ENCODE data around the gene RAB20. TPM values are rescaled to one million over a fixed set of nuclear protein-coding genes. Genes with fewer than 3 reads are reported as not detected.

The RAB20 gene
- total and polyA plus RNA-seq, 7 experiments from 2014 or later, result 1.3 to 13.6 (median 4.0) TPM

GRCh38 chr13:110553417-110553816 is 8.1 kb downstream of the RAB20 start:
- intact Hi-C loops (cut with micrococcal nuclease), result no loop called here
- no peak overlapping the region for H3K27ac Mint-ChIP-seq

GRCh38 chr13:110552767-110553166 is 8.8 kb downstream of the RAB20 start:
- ChIA-PET POLR2A (no interaction called here), CTCF (no interaction called here)
- Mint-ChIP-seq H3K36me3 (peaks cover 0 to 14% (median 11%) of the 10 kb centered on the region in 5 donors), H3K4me3 (no peak overlapping the region), H3K27ac (no peak overlapping the region), H3K4me1 (peaks cover 0 to 22% (median 7%) of the 10 kb centered on the region in 7 donors), H3K27me3 (no peaks in the 10 kb centered on the region), H3K9me3 (peaks cover 0 to 4% (median 0%) of the 10 kb centered on the region in 11 donors)
- no peaks in the 10 kb centered on the region for H3K4me1 ChIP-seq (ENCODE audit: control insufficient read depth in 2 of 2, insufficient read depth in 2 of 2, low read length in 2 of 2)
- H3K9me3 ChIP-seq (ENCODE audit: control insufficient read depth in 2 of 3, low read length in 3 of 3), result peaks cover 0 to 2% (median 0%) of the 10 kb centered on the region in 3 experiments
- H3K36me3 ChIP-seq (ENCODE audit: control insufficient read depth in 2 of 3, insufficient read depth in 3 of 3, low read length in 3 of 3), result no peaks in the 10 kb centered on the region
- no peak overlapping the region for H3K4me3 ChIP-seq (ENCODE audit: low read length)
- H3K27me3 ChIP-seq (ENCODE audit: control insufficient read depth in 2 of 2, insufficient read depth in 2 of 2, low read length in 2 of 2), result no peaks in the 10 kb centered on the region
- DNase-seq (no peak), ATAC-seq (no peak)
- no peak overlapping the region for H3K27ac ChIP-seq (ENCODE audit: low read depth, low read length)
- intact Hi-C loops (cut with micrococcal nuclease), result no loop called here

More at GRCh38 chr13:110553417-110553816, 8.1 kb downstream of the RAB20 start:
- ATAC-seq (no peak), DNase-seq (no peak)
- Histone ChIP-seq H3K4me3 (ENCODE audit: low read length) (no peak overlapping the region), H3K27me3 (ENCODE audit: control insufficient read depth in 2 of 2, insufficient read depth in 2 of 2, low read length in 2 of 2) (no peaks in the 10 kb centered on the region), H3K4me1 (ENCODE audit: control insufficient read depth in 2 of 2, insufficient read depth in 2 of 2, low read length in 2 of 2) (no peaks in the 10 kb centered on the region), H3K27ac (ENCODE audit: low read depth, low read length) (no peak overlapping the region), H3K36me3 (ENCODE audit: control insufficient read depth in 2 of 3, insufficient read depth in 3 of 3, low read length in 3 of 3) (no peaks in the 10 kb centered on the region), H3K9me3 (ENCODE audit: control insufficient read depth in 2 of 3, low read length in 3 of 3) (peaks cover 0 to 2% (median 0%) of the 10 kb centered on the region in 3 experiments)
- H3K27me3 Mint-ChIP-seq, result no peaks in the 10 kb centered on the region
- no peak overlapping the region for H3K4me3 Mint-ChIP-seq
- peaks cover 0 to 4% (median 0%) of the 10 kb centered on the region in 11 donors for H3K9me3 Mint-ChIP-seq
- CTCF ChIA-PET, result no interaction called here
- POLR2A ChIA-PET, result no interaction called here
- H3K4me1 Mint-ChIP-seq, result peaks cover 0 to 22% (median 7%) of the 10 kb centered on the region in 7 donors
- peaks cover 0 to 13% (median 11%) of the 10 kb centered on the region in 5 donors for H3K36me3 Mint-ChIP-seq

- no peak for DNase-seq
- no peaks in the 10 kb centered on the region for H3K4me1 ChIP-seq (ENCODE audit: control insufficient read depth in 2 of 2, insufficient read depth in 2 of 2, low read length in 2 of 2)
- ChIA-PET CTCF (no interaction called here), POLR2A (no interaction called here)
- peaks cover 0 to 3% (median 0%) of the 10 kb centered on the region in 11 donors for H3K9me3 Mint-ChIP-seq
- H3K9me3 ChIP-seq (ENCODE audit: control insufficient read depth in 2 of 3, low read length in 3 of 3), result no peaks in the 10 kb centered on the region
- H3K27ac ChIP-seq (ENCODE audit: low read depth, low read length), result no peak overlapping the region
- peaks cover 0 to 22% (median 4%) of the 10 kb centered on the region in 5 donors for H3K36me3 Mint-ChIP-seq
- no peak overlapping the region for H3K4me3 Mint-ChIP-seq
- H3K4me1 Mint-ChIP-seq, result peaks cover 0 to 17% (median 2%) of the 10 kb centered on the region in 7 donors
- no peak overlapping the region for H3K4me3 ChIP-seq (ENCODE audit: low read length)
- no peaks in the 10 kb centered on the region for H3K27me3 ChIP-seq (ENCODE audit: control insufficient read depth in 2 of 2, insufficient read depth in 2 of 2, low read length in 2 of 2)
- no peaks in the 10 kb centered on the region for H3K36me3 ChIP-seq (ENCODE audit: control insufficient read depth in 2 of 3, insufficient read depth in 3 of 3, low read length in 3 of 3)
- no peaks in the 10 kb centered on the region for H3K27me3 Mint-ChIP-seq
- no peak for ATAC-seq
- intact Hi-C loops (cut with micrococcal nuclease), result no loop called here
- peak overlapping the region in 2 of 9 donors; percentile 41 to 53 for H3K27ac Mint-ChIP-seq
Observed at GRCh38 chr13:110551284-110551683, 10.2 kb downstream of the RAB20 start.

DNA sequence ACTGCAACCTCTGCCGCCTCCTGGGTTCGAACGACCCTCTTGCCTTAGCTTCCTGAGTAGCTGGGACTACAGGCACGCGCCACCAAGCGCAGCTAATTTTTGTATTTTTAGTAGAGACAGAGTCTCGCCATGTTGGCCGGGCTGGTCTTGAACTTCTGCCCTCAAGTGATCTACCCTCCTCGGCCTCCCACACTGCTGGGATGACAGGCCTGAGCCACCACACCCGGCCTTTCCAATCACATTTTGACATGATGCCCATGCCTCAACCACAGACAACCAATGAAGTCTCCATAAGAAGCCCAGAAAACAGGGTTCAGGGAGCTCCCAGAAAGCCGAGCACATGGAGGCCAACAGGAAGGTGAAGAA is 11.7 kb downstream of the RAB20 start:
- Histone ChIP-seq H3K9me3 (ENCODE audit: control insufficient read depth in 2 of 3, low read length in 3 of 3) (no peaks in the 10 kb centered on the region), H3K4me3 (ENCODE audit: low read length) (no peak overlapping the region), H3K27ac (ENCODE audit: low read depth, low read length) (no peak overlapping the region), H3K27me3 (ENCODE audit: control insufficient read depth in 2 of 2, insufficient read depth in 2 of 2, low read length in 2 of 2) (no peaks in the 10 kb centered on the region), H3K36me3 (ENCODE audit: control insufficient read depth in 2 of 3, insufficient read depth in 3 of 3, low read length in 3 of 3) (no peaks in the 10 kb centered on the region), H3K4me1 (ENCODE audit: control insufficient read depth in 2 of 2, insufficient read depth in 2 of 2, low read length in 2 of 2) (no peaks in the 10 kb centered on the region)
- DNase-seq (no peak), ATAC-seq (no peak)
- Mint-ChIP-seq H3K9me3 (peaks cover 0 to 4% (median 1%) of the 10 kb centered on the region in 11 donors), H3K4me3 (no peak overlapping the region), H3K4me1 (peaks cover 0 to 5% (median 0%) of the 10 kb centered on the region in 7 donors), H3K27ac (peak overlapping the region in 1 of 9 donors; percentile 41), H3K36me3 (peaks cover 0 to 35% (median 13%) of the 10 kb centered on the region in 5 donors), H3K27me3 (no peaks in the 10 kb centered on the region)
- intact Hi-C loops (cut with micrococcal nuclease), result no loop called here
- ChIA-PET CTCF (no interaction called here), POLR2A (no interaction called here)

GRCh38 chr13:110548891-110549794 is 12.4 kb downstream of the RAB20 start:
- Mint-ChIP-seq H3K27me3 (no peaks in the 10 kb centered on the region), H3K36me3 (peaks cover 0 to 39% (median 18%) of the 10 kb centered on the region in 5 donors), H3K27ac (no peak overlapping the region), H3K9me3 (peaks cover 0 to 4% (median 1%) of the 10 kb centered on the region in 11 donors), H3K4me1 (peaks cover 0 to 5% (median 0%) of the 10 kb centered on the region in 7 donors), H3K4me3 (no peak overlapping the region)
- H3K4me3 ChIP-seq (ENCODE audit: low read length), result no peak overlapping the region
- DNase-seq (no peak), ATAC-seq (no peak)
- H3K9me3 ChIP-seq (ENCODE audit: control insufficient read depth in 2 of 3, low read length in 3 of 3), result no peaks in the 10 kb centered on the region
- CTCF ChIA-PET, result no interaction called here
- POLR2A ChIA-PET, result no interaction called here
- H3K27ac ChIP-seq (ENCODE audit: low read depth, low read length), result no peak overlapping the region
- intact Hi-C loops (cut with micrococcal nuclease), result no loop called here
- H3K27me3 ChIP-seq (ENCODE audit: control insufficient read depth in 2 of 2, insufficient read depth in 2 of 2, low read length in 2 of 2), result no peaks in the 10 kb centered on the region
- no peaks in the 10 kb centered on the region for H3K36me3 ChIP-seq (ENCODE audit: control insufficient read depth in 2 of 3, insufficient read depth in 3 of 3, low read length in 3 of 3)
- H3K4me1 ChIP-seq (ENCODE audit: control insufficient read depth in 2 of 2, insufficient read depth in 2 of 2, low read length in 2 of 2), result no peaks in the 10 kb centered on the region

DNA sequence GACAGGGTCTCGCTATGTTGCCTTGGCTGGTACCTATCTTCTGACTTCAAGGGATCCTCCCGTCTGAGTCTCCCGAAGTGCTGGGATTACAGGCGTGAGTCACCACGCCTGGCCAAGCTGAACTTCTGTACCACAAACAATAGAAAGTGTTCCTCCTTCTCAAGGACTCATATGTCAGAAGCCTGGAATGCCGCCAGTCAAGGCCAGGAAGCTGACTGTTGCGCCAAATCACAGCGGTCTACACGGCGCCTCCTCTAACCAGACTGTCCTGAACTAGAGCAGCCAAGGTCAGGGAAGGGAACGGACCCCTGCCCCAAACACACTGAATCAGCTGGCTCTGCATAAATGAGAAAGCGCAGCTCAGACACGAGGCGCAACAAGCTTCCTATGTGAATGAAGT is 14.6 kb downstream of the RAB20 start:
- Histone ChIP-seq H3K36me3 (ENCODE audit: control insufficient read depth in 2 of 3, insufficient read depth in 3 of 3, low read length in 3 of 3) (no peaks in the 10 kb centered on the region), H3K4me1 (ENCODE audit: control insufficient read depth in 2 of 2, insufficient read depth in 2 of 2, low read length in 2 of 2) (no peaks in the 10 kb centered on the region), H3K27ac (ENCODE audit: low read depth, low read length) (no peak overlapping the region), H3K9me3 (ENCODE audit: control insufficient read depth in 2 of 3, low read length in 3 of 3) (no peaks in the 10 kb centered on the region), H3K4me3 (ENCODE audit: low read length) (no peak overlapping the region), H3K27me3 (ENCODE audit: control insufficient read depth in 2 of 2, insufficient read depth in 2 of 2, low read length in 2 of 2) (no peaks in the 10 kb centered on the region)
- ChIA-PET CTCF (no interaction called here), POLR2A (no interaction called here)
- H3K9me3 Mint-ChIP-seq, result peaks cover 0 to 4% (median 1%) of the 10 kb centered on the region in 11 donors
- H3K4me3 Mint-ChIP-seq, result no peak overlapping the region
- H3K36me3 Mint-ChIP-seq, result peaks cover 4 to 46% (median 15%) of the 10 kb centered on the region in 5 donors
- H3K27me3 Mint-ChIP-seq, result no peaks in the 10 kb centered on the region
- DNase-seq (no peak), ATAC-seq (no peak)
- intact Hi-C loops (cut with micrococcal nuclease), result no loop called here
- no peak overlapping the region for H3K27ac Mint-ChIP-seq
- H3K4me1 Mint-ChIP-seq, result peaks cover 0 to 5% (median 0%) of the 10 kb centered on the region in 7 donors

DNA sequence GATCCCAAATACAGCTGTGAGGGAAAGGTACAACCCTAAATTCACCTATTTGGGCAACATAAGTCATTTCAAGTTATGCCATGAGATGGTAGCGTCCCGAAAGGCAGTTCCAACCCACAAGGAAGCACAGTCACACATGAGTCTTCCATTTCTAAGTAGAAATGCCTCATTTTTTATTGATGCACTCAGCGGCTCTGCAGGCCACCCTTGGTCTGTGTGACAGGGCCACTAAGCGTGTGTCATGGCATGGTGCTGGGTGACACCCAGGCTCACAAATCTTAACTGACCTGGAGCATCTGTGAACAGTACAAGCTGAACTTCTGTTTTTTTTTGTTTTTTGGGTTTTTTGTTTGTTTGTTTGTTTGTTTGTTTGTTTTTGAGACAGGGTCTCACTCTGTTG is 15.1 kb downstream of the RAB20 start:
- no peak overlapping the region for H3K4me3 Mint-ChIP-seq
- H3K27ac Mint-ChIP-seq, result no peak overlapping the region
- no peaks in the 10 kb centered on the region for H3K9me3 ChIP-seq (ENCODE audit: control insufficient read depth in 2 of 3, low read length in 3 of 3)
- H3K27me3 Mint-ChIP-seq, result no peaks in the 10 kb centered on the region
- ChIA-PET POLR2A (no interaction called here), CTCF (no interaction called here)
- H3K36me3 ChIP-seq (ENCODE audit: control insufficient read depth in 2 of 3, insufficient read depth in 3 of 3, low read length in 3 of 3), result no peaks in the 10 kb centered on the region
- DNase-seq, result no peak
- H3K27ac ChIP-seq (ENCODE audit: low read depth, low read length), result no peak overlapping the region
- H3K4me1 Mint-ChIP-seq, result peaks cover 0 to 5% (median 0%) of the 10 kb centered on the region in 7 donors
- peaks cover 0 to 4% (median 1%) of the 10 kb centered on the region in 11 donors for H3K9me3 Mint-ChIP-seq
- no peak for ATAC-seq
- intact Hi-C loops (cut with micrococcal nuclease), result no loop called here
- peaks cover 4 to 44% (median 15%) of the 10 kb centered on the region in 5 donors for H3K36me3 Mint-ChIP-seq
- no peaks in the 10 kb centered on the region for H3K27me3 ChIP-seq (ENCODE audit: control insufficient read depth in 2 of 2, insufficient read depth in 2 of 2, low read length in 2 of 2)
- H3K4me1 ChIP-seq (ENCODE audit: control insufficient read depth in 2 of 2, insufficient read depth in 2 of 2, low read length in 2 of 2), result no peaks in the 10 kb centered on the region
- no peak overlapping the region for H3K4me3 ChIP-seq (ENCODE audit: low read length)

Measured in naive thymus-derived CD4-positive, alpha-beta T cell (primary cell).